RPMI7951 (cell line): ENCODE data around the gene DYNC1I2. TPM values are rescaled to one million over a fixed set of nuclear protein-coding genes. Genes with fewer than 3 reads are reported as not detected.
"Not testable (repeated sequence)": the region's sequence is repeated elsewhere in the genome, so short reads cannot be mapped to it uniquely, and the experiment has no call there.

Source experiments
- DNase-seq: peaks from one replicate; pipeline ENCODE4 v3.0.0-alpha.2; 2012; ENCODE audit warnings: low read depth
- total RNA-seq: library from RNA; depleted of rRNA; stranded (reverse); fragments of >200 nt; shearing (Covaris generic); gene quantifications from 2 replicates; pipeline ENCODE4 v1.2.3, GENCODE V29; 2014

DYNC1I2 gene
- total RNA-seq, 1 experiment from 2014 or later = 178 TPM

- DNase-seq = peak; percentile 83
These were observed 24.8 kb downstream of the DYNC1I2 start for GRCh38 chr2:171712051-171712450.

- no peak for DNase-seq
These were observed 31.5 kb downstream of the DYNC1I2 start for GRCh38 chr2:171718720-171719119.

- DNase-seq = no peak
These were observed 32.4 kb downstream of the DYNC1I2 start for GRCh38 chr2:171719660-171720059.

- peak; percentile 74 for DNase-seq
These were observed 36.7 kb downstream of the DYNC1I2 start for GRCh38 chr2:171723716-171724683.

- DNase-seq = peak; percentile 58
These were observed 39.7 kb downstream of the DYNC1I2 start for GRCh38 chr2:171726847-171727450.

- no peak for DNase-seq
These were observed 42.0 kb downstream of the DYNC1I2 start for GRCh38 chr2:171728989-171729951.

GRCh38 chr2:171729952-171730317, 42.7 kb downstream of the DYNC1I2 start:
- DNase-seq = no peak

- peak; percentile 4 for DNase-seq
These were observed 48.9 kb downstream of the DYNC1I2 start for GRCh38 chr2:171735991-171736710.

- peak; percentile 24 for DNase-seq
These were observed 53.9 kb downstream of the DYNC1I2 start for GRCh38 chr2:171741189-171741588.

- no peak for DNase-seq
These were observed 55.5 kb downstream of the DYNC1I2 start for GRCh38 chr2:171742760-171743159.

GRCh38 chr2:171745141-171745540, 57.9 kb downstream of the DYNC1I2 start:
- no peak for DNase-seq

- DNase-seq = no peak
These were observed 58.5 kb downstream of the DYNC1I2 start for GRCh38 chr2:171745806-171746205.

- no peak for DNase-seq
These were observed 60.1 kb downstream of the DYNC1I2 start for GRCh38 chr2:171747371-171747770.

GRCh38 chr2:171754254-171754939, 67.1 kb downstream of the DYNC1I2 start:
- no peak for DNase-seq

- not testable (repeated sequence) for DNase-seq
These were observed 71.5 kb downstream of the DYNC1I2 start for GRCh38 chr2:171758762-171759161.

- not testable (repeated sequence) for DNase-seq
These were observed 73.9 kb downstream of the DYNC1I2 start for GRCh38 chr2:171761176-171761575.

- peak; percentile 85 for DNase-seq
These were observed 75.8 kb downstream of the DYNC1I2 start for GRCh38 chr2:171762879-171763573.

GRCh38 chr2:171763602-171764001, 76.3 kb downstream of the DYNC1I2 start:
- DNase-seq = peak; percentile 65

- no peak for DNase-seq
These were observed 84.2 kb downstream of the DYNC1I2 start for GRCh38 chr2:171771463-171771862.

GRCh38 chr2:171772373-171772772, 85.1 kb downstream of the DYNC1I2 start:
- DNase-seq = no peak
